ENCODE data around the gene TGFB1I1.

TGFB1I1 gene

GRCh38 chr16:31453255-31454204 is 18.4 kb upstream of the TGFB1I1 start:
- no peak for DNase-seq

GRCh38 chr16:31455601-31456314 is 16.2 kb upstream of the TGFB1I1 start:
- no peak for DNase-seq

GRCh38 chr16:31456988-31457360 is 15.0 kb upstream of the TGFB1I1 start:
- DNase-seq: no peak

- peak; percentile 2 for DNase-seq
Measured at GRCh38 chr16:31458073-31458843, 13.7 kb upstream of the TGFB1I1 start.

GRCh38 chr16:31458844-31459686 is 12.9 kb upstream of the TGFB1I1 start, which contains the start of gene ARMC5:
Gene ARMC5, plus strand, starts transcription at chr16:31459501. Its CDS starts 24 bp downstream, at chr16:31459525.
- DNase-seq: peak; percentile 95

- DNase-seq: peak; percentile 98
Measured at GRCh38 chr16:31459687-31460581, 12.0 kb upstream of the TGFB1I1 start.

GRCh38 chr16:31460582-31461002 is 11.4 kb upstream of the TGFB1I1 start:
- DNase-seq: no peak

GRCh38 chr16:31461201-31461920 is 10.6 kb upstream of the TGFB1I1 start:
- DNase-seq: no peak

GRCh38 chr16:31461921-31462804 is 9.8 kb upstream of the TGFB1I1 start:
- DNase-seq: no peak

- DNase-seq: no peak
Measured at GRCh38 chr16:31464348-31464769, 7.6 kb upstream of the TGFB1I1 start.

GRCh38 chr16:31464781-31465260 is 7.1 kb upstream of the TGFB1I1 start:
- no peak for DNase-seq

- no peak for DNase-seq
Measured at GRCh38 chr16:31465788-31466370, 6.1 kb upstream of the TGFB1I1 start.

GRCh38 chr16:31466381-31466841 is 5.5 kb upstream of the TGFB1I1 start:
- DNase-seq: no peak

GRCh38 chr16:31467151-31467773 is 4.7 kb upstream of the TGFB1I1 start:
- DNase-seq: no peak

- no peak for DNase-seq
Measured at GRCh38 chr16:31467858-31468257, 4.1 kb upstream of the TGFB1I1 start.

- no peak for DNase-seq
Measured at GRCh38 chr16:31470615-31471014, 1.3 kb upstream of the TGFB1I1 start.

- DNase-seq: no peak
Measured at GRCh38 chr16:31471241-31471874, 594 bp upstream of the TGFB1I1 start.
